A673 (cell line): ENCODE results near the gene DNAJC13.

ENCODE experiments used
- EZH2 ChIP-seq: fragments of 200-600 bp; sonication (generic); IDR thresholded peaks from 2 replicates; pipeline ENCODE4 v1.6.1; 2017; ENCODE audit warnings: borderline replicate concordance, low read depth, mild to moderate bottlenecking, mixed read lengths, antibody characterized with exemption, low read length; ENCODE audit not compliant: poor library complexity, severe bottlenecking
- TF ChIP-seq, protein P1 (sequence below): fragments of 300-800, 200-600 bp; sonication (generic); conservative IDR thresholded peaks from 2 replicates; pipeline ENCODE4 v1.5.1; 2017; ENCODE audit warnings: low read depth, mild to moderate bottlenecking, antibody characterized with exemption, low read length, moderate library complexity, mixed read lengths

- TF ChIP-seq, protein P1, sequence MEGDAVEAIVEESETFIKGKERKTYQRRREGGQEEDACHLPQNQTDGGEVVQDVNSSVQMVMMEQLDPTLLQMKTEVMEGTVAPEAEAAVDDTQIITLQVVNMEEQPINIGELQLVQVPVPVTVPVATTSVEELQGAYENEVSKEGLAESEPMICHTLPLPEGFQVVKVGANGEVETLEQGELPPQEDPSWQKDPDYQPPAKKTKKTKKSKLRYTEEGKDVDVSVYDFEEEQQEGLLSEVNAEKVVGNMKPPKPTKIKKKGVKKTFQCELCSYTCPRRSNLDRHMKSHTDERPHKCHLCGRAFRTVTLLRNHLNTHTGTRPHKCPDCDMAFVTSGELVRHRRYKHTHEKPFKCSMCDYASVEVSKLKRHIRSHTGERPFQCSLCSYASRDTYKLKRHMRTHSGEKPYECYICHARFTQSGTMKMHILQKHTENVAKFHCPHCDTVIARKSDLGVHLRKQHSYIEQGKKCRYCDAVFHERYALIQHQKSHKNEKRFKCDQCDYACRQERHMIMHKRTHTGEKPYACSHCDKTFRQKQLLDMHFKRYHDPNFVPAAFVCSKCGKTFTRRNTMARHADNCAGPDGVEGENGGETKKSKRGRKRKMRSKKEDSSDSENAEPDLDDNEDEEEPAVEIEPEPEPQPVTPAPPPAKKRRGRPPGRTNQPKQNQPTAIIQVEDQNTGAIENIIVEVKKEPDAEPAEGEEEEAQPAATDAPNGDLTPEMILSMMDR = no peak
- no peak for TF ChIP-seq EZH2
These were observed 48.8 kb upstream of the DNAJC13 start for GRCh38 chr3:132368515-132368914.
